ENCODE measurements around the gene CYS1.
"Not testable (repeated sequence)": the region's sequence is repeated elsewhere in the genome, so short reads cannot be mapped to it uniquely, and the experiment has no call there.

CYS1 gene

GRCh38 chr2:10012366-10012962 lies 67.7 kb downstream of the CYS1 start:
- DNase-seq (ENCODE audit: low read depth) = not testable (repeated sequence)

GRCh38 chr2:10011606-10012325 lies 68.4 kb downstream of the CYS1 start:
- DNase-seq (ENCODE audit: low read depth) = not testable (repeated sequence)

GRCh38 chr2:10010861-10011605 lies 69.2 kb downstream of the CYS1 start:
- not testable (repeated sequence) for DNase-seq (ENCODE audit: low read depth)

GRCh38 chr2:10009811-10010781 lies 70.1 kb downstream of the CYS1 start:
- no peak for DNase-seq (ENCODE audit: low read depth)

- DNase-seq (ENCODE audit: low read depth) = no peak
Measured at GRCh38 chr2:10009271-10009810, 70.9 kb downstream of the CYS1 start.

- DNase-seq (ENCODE audit: low read depth) = no peak
Measured at GRCh38 chr2:10008809-10009176, 71.4 kb downstream of the CYS1 start.

GRCh38 chr2:10007921-10008808 lies 72.0 kb downstream of the CYS1 start:
- no peak for DNase-seq (ENCODE audit: low read depth)

- no peak for DNase-seq (ENCODE audit: low read depth)
Measured at GRCh38 chr2:10007435-10007834, 72.8 kb downstream of the CYS1 start.
